Lower lobe of right lung (tissue), 2 donors: ENCODE data around the gene ATG10. TPM values are rescaled to one million over a fixed set of nuclear protein-coding genes. Genes with fewer than 3 reads are reported as not detected.
"Not testable (repeated sequence)": the region's sequence is repeated elsewhere in the genome, so short reads cannot be mapped to it uniquely, and the experiment has no call there.

Experiments
- ATAC-seq, 2 donors: fragments of 200-7000 bp; cut with Tn5 transposase; one replicate each; pipeline ENCODE4 v1.9.1; 2020 to 2022; ENCODE audit warnings: mild to moderate bottlenecking in 2 of 2, moderate library complexity in 2 of 2
- DNase-seq: peaks from one replicate; pipeline ENCODE4 v3.0.0-alpha.2; 2020
- H3K27ac ChIP-seq: fragments of 200-600 bp; one replicate; pipeline ENCODE4 v1.8.0; 2022
- H3K27me3 ChIP-seq: fragments of 200-600 bp; one replicate; pipeline ENCODE4 v1.8.0; 2022; ENCODE audit warnings: low read depth
- H3K36me3 ChIP-seq: fragments of 200-600 bp; one replicate; pipeline ENCODE4 v1.8.0; 2022; ENCODE audit warnings: mild to moderate bottlenecking
- H3K4me1 ChIP-seq: fragments of 200-600 bp; one replicate; pipeline ENCODE4 v1.8.0; 2022
- H3K4me3 ChIP-seq: fragments of 200-600 bp; one replicate; pipeline ENCODE4 v1.8.0; 2022; ENCODE audit warnings: mild to moderate bottlenecking
- H3K9me3 ChIP-seq: fragments of 200-600 bp; one replicate; pipeline ENCODE4 v1.8.0; 2022
- CTCF ChIP-seq: fragments of 200-600 bp; IDR thresholded peaks from one replicate; pipeline ENCODE4 v1.8.0; 2022; ENCODE audit warnings: antibody characterized with exemption, mild to moderate bottlenecking
- intact Hi-C: fragments of 100-400 bp; cut with DNase I; formaldehyde crosslinking; loops from one replicate; pipeline ENCODE4 v1.11.0; 2022
- total RNA-seq: library from RNA; stranded (reverse); fragmentation: NEBNext Ultra II Directional; extraction: Animal tissue kit (Norgen Biotek cat#: 25700); gene quantifications from one replicate; pipeline ENCODE4 v1.2.1, GENCODE V29; 2021
- donor health status: DM: no; HTN: yes; CAD: no; lungs with severe emphysema.

The ATG10 gene
- total RNA-seq, 1 donor from 2014 or later, result 5.4 TPM

GRCh38 chr5:82265047-82265446 is 293.2 kb downstream of the ATG10 start:
- Histone ChIP-seq H3K4me3 (no peak overlapping the region), H3K4me1 (no peaks in the 10 kb centered on the region), H3K27me3 (no peaks in the 10 kb centered on the region), H3K27ac (no peak overlapping the region), H3K36me3 (no peaks in the 10 kb centered on the region), H3K9me3 (peaks cover 9% of the 10 kb centered on the region)
- intact Hi-C loops, result no loop called here
- no peak for TF ChIP-seq CTCF
- ATAC-seq (no peak), DNase-seq (no peak)

GRCh38 chr5:82267297-82267933 is 295.6 kb downstream of the ATG10 start:
- H3K4me3 ChIP-seq, ATAC-seq, intact Hi-C loops, H3K27me3 ChIP-seq, H3K27ac ChIP-seq, DNase-seq, H3K9me3 ChIP-seq, H3K36me3 ChIP-seq, H3K4me1 ChIP-seq: not testable (repeated sequence)

GRCh38 chr5:82269363-82269762 is 297.5 kb downstream of the ATG10 start:
- H3K27me3 ChIP-seq, H3K4me3 ChIP-seq, H3K27ac ChIP-seq, intact Hi-C loops, DNase-seq, H3K9me3 ChIP-seq, ATAC-seq, H3K4me1 ChIP-seq: not testable (repeated sequence)
- peaks cover 16% of the 10 kb centered on the region for H3K36me3 ChIP-seq

- H3K27me3 ChIP-seq, H3K4me3 ChIP-seq, H3K27ac ChIP-seq, intact Hi-C loops, ATAC-seq, H3K9me3 ChIP-seq, DNase-seq: not testable (repeated sequence)
- peaks cover 14% of the 10 kb centered on the region for H3K4me1 ChIP-seq
- H3K36me3 ChIP-seq, result peaks cover 47% of the 10 kb centered on the region
Measured at GRCh38 chr5:82272571-82273356, 300.9 kb downstream of the ATG10 start.

GRCh38 chr5:82273426-82273825 is 301.6 kb downstream of the ATG10 start:
- Histone ChIP-seq H3K36me3 (peaks cover 47% of the 10 kb centered on the region), H3K4me1 (peaks cover 14% of the 10 kb centered on the region)
- H3K9me3 ChIP-seq, H3K27me3 ChIP-seq, H3K4me3 ChIP-seq, intact Hi-C loops, ATAC-seq, DNase-seq, H3K27ac ChIP-seq: not testable (repeated sequence)

- TF ChIP-seq CTCF, result no peak
- H3K4me3 ChIP-seq, result no peak overlapping the region
- no peak overlapping the region for H3K27ac ChIP-seq
- intact Hi-C loops, result no loop called here
- peaks cover 47% of the 10 kb centered on the region for H3K36me3 ChIP-seq
- DNase-seq (no peak), ATAC-seq (no peak)
- H3K27me3 ChIP-seq, result no peaks in the 10 kb centered on the region
- no peaks in the 10 kb centered on the region for H3K9me3 ChIP-seq
- peaks cover 14% of the 10 kb centered on the region for H3K4me1 ChIP-seq
Measured at GRCh38 chr5:82274343-82275211, 302.8 kb downstream of the ATG10 start.

- DNase-seq (no peak), ATAC-seq (no peak)
- Histone ChIP-seq H3K4me3 (no peak overlapping the region), H3K27ac (no peak overlapping the region), H3K36me3 (peaks cover 47% of the 10 kb centered on the region), H3K4me1 (peaks cover 14% of the 10 kb centered on the region), H3K9me3 (no peaks in the 10 kb centered on the region), H3K27me3 (no peaks in the 10 kb centered on the region)
- intact Hi-C loops, result no loop called here
- TF ChIP-seq CTCF, result no peak
Measured at GRCh38 chr5:82275216-82275664, 303.4 kb downstream of the ATG10 start.
